ENCODE data around the gene OR5A2.
"Not testable (repeated sequence)": the region's sequence is repeated elsewhere in the genome, so short reads cannot be mapped to it uniquely, and the experiment has no call there.

The OR5A2 gene

GRCh38 chr11:59380263-59381059 is 45.8 kb downstream of the OR5A2 start:
- no peak for DNase-seq

- not testable (repeated sequence) for DNase-seq
Observed at GRCh38 chr11:59372324-59372723, 53.9 kb downstream of the OR5A2 start.

GRCh38 chr11:59368238-59369022 is 57.8 kb downstream of the OR5A2 start:
- DNase-seq: no peak

Data from NCI-H510A (cell line).